ENCODE results near the gene OR6Y1.

Gene OR6Y1

GRCh38 chr1:158547533-158547932 lies 6.7 kb downstream of the OR6Y1 start:
- Histone ChIP-seq H3K27me3 (ENCODE audit: control insufficient read depth, insufficient read depth, low read length) (no peaks in the 10 kb centered on the region), H3K9me3 (ENCODE audit: control insufficient read depth, insufficient read depth, low read depth, low read length) (no peaks in the 10 kb centered on the region), H3K4me1 (ENCODE audit: control insufficient read depth, insufficient read depth, low read length) (no peaks in the 10 kb centered on the region), H3K4me3 (ENCODE audit: low read depth, low read length) (no peak overlapping the region), H3K27ac (ENCODE audit: low read depth, low read length) (no peak overlapping the region), H3K36me3 (ENCODE audit: control insufficient read depth, insufficient read depth, low read length) (no peaks in the 10 kb centered on the region), H3K9ac (ENCODE audit: low read length) (no peak overlapping the region)

DNA sequence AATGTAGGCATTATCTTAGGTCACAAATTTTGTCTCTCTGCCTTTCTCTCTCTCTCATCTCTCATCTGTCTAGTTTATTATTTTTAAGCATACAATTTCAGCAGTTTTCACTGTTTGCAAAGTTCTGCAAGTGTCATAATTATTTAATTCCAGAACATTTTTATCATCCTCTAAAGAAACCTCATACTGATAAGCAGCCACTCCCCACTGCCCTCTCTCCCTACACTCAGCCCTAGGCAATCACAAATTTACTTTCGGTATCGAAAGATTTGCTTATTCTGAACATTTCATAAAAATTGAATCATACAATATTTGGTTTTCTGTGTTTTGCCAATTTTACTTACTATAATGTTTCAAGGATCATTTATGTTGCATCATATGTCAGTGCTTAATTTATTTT lies 16.6 kb downstream of the OR6Y1 start:
- no peaks in the 10 kb centered on the region for H3K9me3 ChIP-seq (ENCODE audit: control insufficient read depth, insufficient read depth, low read depth, low read length)
- no peaks in the 10 kb centered on the region for H3K27me3 ChIP-seq (ENCODE audit: control insufficient read depth, insufficient read depth, low read length)
- H3K4me1 ChIP-seq (ENCODE audit: control insufficient read depth, insufficient read depth, low read length), result no peaks in the 10 kb centered on the region
- H3K9ac ChIP-seq (ENCODE audit: low read length), result no peak overlapping the region
- no peak overlapping the region for H3K27ac ChIP-seq (ENCODE audit: low read depth, low read length)
- no peaks in the 10 kb centered on the region for H3K36me3 ChIP-seq (ENCODE audit: control insufficient read depth, insufficient read depth, low read length)
- no peak overlapping the region for H3K4me3 ChIP-seq (ENCODE audit: low read depth, low read length)

- Histone ChIP-seq H3K27me3 (ENCODE audit: control insufficient read depth, insufficient read depth, low read length) (no peaks in the 10 kb centered on the region), H3K9ac (ENCODE audit: low read length) (no peak overlapping the region), H3K27ac (ENCODE audit: low read depth, low read length) (no peak overlapping the region), H3K4me3 (ENCODE audit: low read depth, low read length) (no peak overlapping the region), H3K9me3 (ENCODE audit: control insufficient read depth, insufficient read depth, low read depth, low read length) (no peaks in the 10 kb centered on the region), H3K36me3 (ENCODE audit: control insufficient read depth, insufficient read depth, low read length) (no peaks in the 10 kb centered on the region), H3K4me1 (ENCODE audit: control insufficient read depth, insufficient read depth, low read length) (no peaks in the 10 kb centered on the region)
Observed at GRCh38 chr1:158534496-158534895, 19.7 kb downstream of the OR6Y1 start.

GRCh38 chr1:158527190-158527815 lies 26.9 kb downstream of the OR6Y1 start:
- Histone ChIP-seq H3K36me3 (ENCODE audit: control insufficient read depth, insufficient read depth, low read length) (no peaks in the 10 kb centered on the region), H3K4me1 (ENCODE audit: control insufficient read depth, insufficient read depth, low read length) (no peaks in the 10 kb centered on the region), H3K4me3 (ENCODE audit: low read depth, low read length) (no peak overlapping the region), H3K9me3 (ENCODE audit: control insufficient read depth, insufficient read depth, low read depth, low read length) (no peaks in the 10 kb centered on the region), H3K27me3 (ENCODE audit: control insufficient read depth, insufficient read depth, low read length) (no peaks in the 10 kb centered on the region), H3K27ac (ENCODE audit: low read depth, low read length) (no peak overlapping the region), H3K9ac (ENCODE audit: low read length) (no peak overlapping the region)

- H3K4me1 ChIP-seq (ENCODE audit: control insufficient read depth, insufficient read depth, low read length), result no peaks in the 10 kb centered on the region
- no peaks in the 10 kb centered on the region for H3K27me3 ChIP-seq (ENCODE audit: control insufficient read depth, insufficient read depth, low read length)
- no peak overlapping the region for H3K9ac ChIP-seq (ENCODE audit: low read length)
- no peak overlapping the region for H3K27ac ChIP-seq (ENCODE audit: low read depth, low read length)
- H3K36me3 ChIP-seq (ENCODE audit: control insufficient read depth, insufficient read depth, low read length), result no peaks in the 10 kb centered on the region
- no peaks in the 10 kb centered on the region for H3K9me3 ChIP-seq (ENCODE audit: control insufficient read depth, insufficient read depth, low read depth, low read length)
- H3K4me3 ChIP-seq (ENCODE audit: low read depth, low read length), result no peak overlapping the region
Observed at GRCh38 chr1:158521666-158522058, 32.5 kb downstream of the OR6Y1 start.

DNA sequence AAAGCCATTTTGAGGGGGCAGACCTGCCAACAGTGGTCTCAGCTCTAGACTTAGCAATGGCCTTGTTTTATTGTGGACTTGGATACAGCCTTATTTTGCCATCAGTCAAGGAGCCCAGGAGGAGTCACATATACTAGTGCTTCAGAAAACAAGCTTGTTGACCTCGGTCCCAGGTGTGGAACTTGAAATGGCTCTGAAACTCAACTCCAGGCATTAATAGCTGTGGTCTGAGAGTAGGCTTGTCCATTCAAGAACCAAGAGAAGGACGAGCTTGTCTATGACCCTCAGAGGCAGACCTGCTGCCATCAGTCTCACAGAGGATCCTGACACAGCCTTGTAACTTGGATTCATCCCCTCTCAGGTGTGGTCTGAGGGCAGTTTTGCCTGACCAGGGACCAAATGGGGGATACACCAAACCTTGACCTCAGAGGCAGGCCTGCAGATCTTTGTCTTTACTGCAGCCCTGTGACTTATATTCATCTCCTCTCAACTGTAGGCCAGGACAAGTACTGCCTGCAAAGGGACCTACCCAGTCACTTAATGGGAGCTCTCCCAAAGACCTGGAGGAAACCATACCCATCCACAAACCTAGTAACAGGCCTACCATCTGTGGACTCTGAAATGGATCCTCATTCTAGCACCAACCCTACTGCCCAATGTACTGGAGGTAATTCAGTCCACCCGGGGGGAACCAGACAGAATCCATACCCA lies 33.1 kb downstream of the OR6Y1 start:
- no peaks in the 10 kb centered on the region for H3K27me3 ChIP-seq (ENCODE audit: control insufficient read depth, insufficient read depth, low read length)
- H3K4me3 ChIP-seq (ENCODE audit: low read depth, low read length), result no peak overlapping the region
- H3K27ac ChIP-seq (ENCODE audit: low read depth, low read length), result no peak overlapping the region
- no peak overlapping the region for H3K9ac ChIP-seq (ENCODE audit: low read length)
- H3K4me1 ChIP-seq (ENCODE audit: control insufficient read depth, insufficient read depth, low read length), result no peaks in the 10 kb centered on the region
- no peaks in the 10 kb centered on the region for H3K9me3 ChIP-seq (ENCODE audit: control insufficient read depth, insufficient read depth, low read depth, low read length)
- no peaks in the 10 kb centered on the region for H3K36me3 ChIP-seq (ENCODE audit: control insufficient read depth, insufficient read depth, low read length)

DNA sequence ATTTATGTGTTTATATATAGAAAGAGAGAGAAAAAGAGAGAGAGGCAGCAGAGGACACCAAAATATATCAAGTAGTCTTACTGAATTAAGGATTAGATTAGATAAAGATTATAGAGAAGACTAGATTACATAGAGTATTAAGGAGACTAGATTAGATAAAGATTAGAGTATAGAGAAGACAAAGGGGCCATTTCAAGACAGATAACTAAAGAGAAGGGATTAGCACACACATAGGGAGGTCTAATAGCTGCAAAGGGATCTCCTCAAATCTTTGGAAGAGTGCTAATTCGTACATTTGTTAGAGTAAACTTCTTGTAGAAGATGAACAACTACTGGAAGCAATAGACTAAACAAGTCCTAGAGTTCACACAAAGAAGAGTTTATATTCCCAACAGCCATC lies 34.2 kb downstream of the OR6Y1 start:
- Histone ChIP-seq H3K36me3 (ENCODE audit: control insufficient read depth, insufficient read depth, low read length) (no peaks in the 10 kb centered on the region), H3K9me3 (ENCODE audit: control insufficient read depth, insufficient read depth, low read depth, low read length) (no peaks in the 10 kb centered on the region), H3K4me3 (ENCODE audit: low read depth, low read length) (no peak overlapping the region), H3K27ac (ENCODE audit: low read depth, low read length) (no peak overlapping the region), H3K4me1 (ENCODE audit: control insufficient read depth, insufficient read depth, low read length) (no peaks in the 10 kb centered on the region), H3K27me3 (ENCODE audit: control insufficient read depth, insufficient read depth, low read length) (no peaks in the 10 kb centered on the region), H3K9ac (ENCODE audit: low read length) (no peak overlapping the region)

DNA sequence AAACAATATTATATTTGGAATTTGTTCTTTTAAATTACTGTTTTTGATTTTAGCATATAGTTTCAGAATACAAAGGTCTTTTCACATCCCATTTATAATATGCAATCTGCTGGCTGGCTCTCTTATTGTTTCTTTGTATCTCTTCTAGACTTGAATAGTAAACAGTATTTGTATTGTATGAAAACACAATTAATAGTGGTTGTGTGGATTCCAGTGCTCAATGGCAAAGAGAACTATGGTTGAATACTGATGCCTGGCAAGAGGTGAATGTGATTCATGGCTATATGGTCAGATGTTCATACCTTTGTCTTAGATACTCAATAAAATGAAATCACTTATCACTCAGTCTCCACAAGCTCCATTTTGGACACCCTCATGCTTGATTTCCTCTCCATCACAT lies 37.2 kb downstream of the OR6Y1 start:
- no peaks in the 10 kb centered on the region for H3K9me3 ChIP-seq (ENCODE audit: control insufficient read depth, insufficient read depth, low read depth, low read length)
- H3K27me3 ChIP-seq (ENCODE audit: control insufficient read depth, insufficient read depth, low read length), result no peaks in the 10 kb centered on the region

GRCh38 chr1:158509471-158510156 lies 44.6 kb downstream of the OR6Y1 start:
- no peak overlapping the region for H3K9ac ChIP-seq (ENCODE audit: low read length)
- H3K27ac ChIP-seq (ENCODE audit: low read depth, low read length), result no peak overlapping the region
- no peak overlapping the region for H3K4me3 ChIP-seq (ENCODE audit: low read depth, low read length)
- no peaks in the 10 kb centered on the region for H3K9me3 ChIP-seq (ENCODE audit: control insufficient read depth, insufficient read depth, low read depth, low read length)
- H3K27me3 ChIP-seq (ENCODE audit: control insufficient read depth, insufficient read depth, low read length), result no peaks in the 10 kb centered on the region
- H3K4me1 ChIP-seq (ENCODE audit: control insufficient read depth, insufficient read depth, low read length), result no peaks in the 10 kb centered on the region
- H3K36me3 ChIP-seq (ENCODE audit: control insufficient read depth, insufficient read depth, low read length), result no peaks in the 10 kb centered on the region

More for the DNA sequence above, 37.2 kb downstream of the OR6Y1 start:
- Histone ChIP-seq H3K27ac (ENCODE audit: low read depth, low read length) (no peak overlapping the region), H3K4me1 (ENCODE audit: control insufficient read depth, insufficient read depth, low read length) (no peaks in the 10 kb centered on the region), H3K36me3 (ENCODE audit: control insufficient read depth, insufficient read depth, low read length) (no peaks in the 10 kb centered on the region), H3K9ac (ENCODE audit: low read length) (no peak overlapping the region), H3K4me3 (ENCODE audit: low read depth, low read length) (no peak overlapping the region)

GRCh38 chr1:158507511-158507910 lies 46.7 kb downstream of the OR6Y1 start:
- H3K9me3 ChIP-seq (ENCODE audit: control insufficient read depth, insufficient read depth, low read depth, low read length), result peaks cover 1% of the 10 kb centered on the region
- no peaks in the 10 kb centered on the region for H3K4me1 ChIP-seq (ENCODE audit: control insufficient read depth, insufficient read depth, low read length)
- no peaks in the 10 kb centered on the region for H3K36me3 ChIP-seq (ENCODE audit: control insufficient read depth, insufficient read depth, low read length)
- no peak overlapping the region for H3K9ac ChIP-seq (ENCODE audit: low read length)
- H3K27ac ChIP-seq (ENCODE audit: low read depth, low read length), result no peak overlapping the region
- H3K27me3 ChIP-seq (ENCODE audit: control insufficient read depth, insufficient read depth, low read length), result no peaks in the 10 kb centered on the region
- H3K4me3 ChIP-seq (ENCODE audit: low read depth, low read length), result no peak overlapping the region

DNA sequence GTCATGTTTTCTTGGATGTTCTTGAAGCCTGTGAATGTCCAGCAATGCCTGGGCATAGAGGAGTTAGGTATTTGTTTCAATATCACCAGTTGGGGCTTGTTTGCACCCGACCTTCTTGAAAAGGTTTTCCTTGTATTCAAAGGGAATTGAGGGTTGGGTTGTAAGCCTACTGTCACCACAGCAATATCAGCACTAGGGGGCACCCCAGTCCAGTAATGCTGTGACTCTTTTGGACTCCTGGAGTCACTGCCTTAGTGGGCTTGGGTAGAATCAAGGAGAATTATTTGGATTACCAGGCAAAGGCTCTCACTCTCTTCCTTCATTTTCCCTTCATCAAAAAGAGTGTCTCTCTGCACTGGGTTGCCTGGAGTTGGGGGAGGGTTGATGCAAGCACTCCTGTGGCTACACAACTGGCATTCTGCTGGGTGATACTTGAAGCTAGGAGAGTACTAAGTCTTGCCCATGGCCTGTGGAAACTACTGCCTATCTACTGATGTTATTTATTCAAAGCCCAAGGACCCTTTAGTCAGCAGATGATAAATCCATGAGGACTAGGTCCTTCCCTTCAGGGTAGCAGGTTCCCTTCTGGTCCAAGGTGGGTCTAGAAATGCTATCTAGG lies 47.7 kb downstream of the OR6Y1 start:
- Histone ChIP-seq H3K36me3 (ENCODE audit: control insufficient read depth, insufficient read depth, low read length) (no peaks in the 10 kb centered on the region), H3K9ac (ENCODE audit: low read length) (no peak overlapping the region), H3K9me3 (ENCODE audit: control insufficient read depth, insufficient read depth, low read depth, low read length) (peaks cover 7% of the 10 kb centered on the region), H3K4me3 (ENCODE audit: low read depth, low read length) (no peak overlapping the region), H3K27ac (ENCODE audit: low read depth, low read length) (no peak overlapping the region), H3K4me1 (ENCODE audit: control insufficient read depth, insufficient read depth, low read length) (no peaks in the 10 kb centered on the region), H3K27me3 (ENCODE audit: control insufficient read depth, insufficient read depth, low read length) (no peaks in the 10 kb centered on the region)
